NCI-H1048 (cell line): ENCODE measurements around the gene DYNLT2B.
"Not testable (repeated sequence)": the region's sequence is repeated elsewhere in the genome, so short reads cannot be mapped to it uniquely, and the experiment has no call there.

ENCODE experiments used
- DNase-seq: peaks from one replicate; lab custom pipeline; 2025; lab: John Stamatoyannopoulos, UW

The DYNLT2B gene

DNA sequence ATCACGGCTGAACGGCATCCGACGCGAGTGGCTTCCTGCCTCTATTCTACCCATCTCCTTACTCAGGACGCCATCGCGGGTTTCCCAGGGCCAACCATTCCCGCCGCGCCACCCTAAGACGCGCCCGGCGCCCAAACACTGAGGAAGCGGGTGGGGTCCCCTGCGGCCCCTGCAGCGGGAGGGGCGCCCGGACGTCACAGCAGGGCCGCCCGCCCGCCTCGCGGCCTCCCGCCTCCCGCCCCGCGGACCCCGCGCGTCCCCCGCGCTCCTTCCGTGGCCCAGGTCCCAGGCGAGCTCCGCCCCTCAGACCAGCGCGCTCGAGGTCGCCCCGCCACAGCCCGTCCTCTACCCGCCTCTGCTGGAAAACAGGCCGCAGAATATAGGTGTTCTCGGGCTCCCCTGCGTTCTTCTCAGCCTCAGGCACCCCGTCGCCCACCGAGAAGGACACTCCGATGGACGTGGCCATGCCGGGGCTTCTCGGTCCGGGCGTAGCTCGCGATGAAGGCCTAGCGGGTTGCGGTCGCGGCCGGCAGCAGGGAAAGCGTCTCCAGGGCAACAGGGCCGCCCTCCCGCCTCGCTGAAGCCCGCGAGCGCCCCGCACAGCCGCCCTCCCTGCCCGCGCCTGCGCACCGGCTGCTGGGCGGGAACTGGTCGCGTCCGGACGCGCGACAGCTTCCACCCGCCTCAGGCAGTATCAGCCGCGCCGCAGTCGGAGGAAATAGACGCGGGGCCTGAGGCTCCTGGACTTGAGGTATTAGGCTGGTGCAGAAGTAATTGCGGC, at the start of gene DYNLT2B:
DYNLT2B (minus strand) TSS at position 554 of the 781 bp plus-strand sequence; CDS start at position 466, 88 bp downstream.
- DNase-seq, result peak; percentile 88

DNA sequence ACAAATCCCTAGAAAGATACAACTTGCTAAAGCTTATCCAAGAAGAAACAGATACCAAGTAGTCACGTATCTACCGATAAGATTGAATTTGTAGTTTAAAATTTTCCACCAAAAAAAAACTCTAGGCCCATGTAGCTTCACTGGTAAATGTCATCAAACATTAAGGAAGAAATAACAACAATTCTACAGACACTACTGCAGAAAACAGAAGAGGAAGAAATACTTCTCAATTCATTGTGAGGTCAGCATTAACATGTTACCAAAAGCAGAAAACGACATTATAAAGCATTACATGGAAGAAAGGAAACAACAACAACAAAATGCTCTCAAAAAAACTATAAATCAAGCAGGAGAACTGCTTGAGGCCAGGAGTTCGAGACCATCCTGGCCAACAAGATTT, 47.7 kb upstream of the DYNLT2B start:
- no peak for DNase-seq

DNA sequence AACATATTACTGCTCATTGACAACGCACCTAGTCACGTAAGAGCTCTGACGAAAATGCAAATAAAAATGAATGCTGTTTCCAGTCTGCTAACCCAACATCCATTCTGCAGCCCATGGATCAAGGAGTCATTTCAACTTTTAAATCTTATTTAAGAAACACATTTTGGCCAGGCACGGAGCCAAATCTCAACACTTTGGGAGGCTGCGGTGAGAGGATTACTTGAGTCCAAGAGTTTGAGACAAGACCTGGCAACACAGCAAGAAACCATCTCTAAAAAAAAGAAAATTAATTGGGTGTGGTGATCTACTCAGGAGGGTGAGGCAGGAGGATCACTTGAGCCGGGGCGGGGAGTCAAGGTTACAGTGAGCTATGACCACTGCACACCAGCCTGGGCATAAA, 42.5 kb upstream of the DYNLT2B start:
- DNase-seq, result no peak

DNA sequence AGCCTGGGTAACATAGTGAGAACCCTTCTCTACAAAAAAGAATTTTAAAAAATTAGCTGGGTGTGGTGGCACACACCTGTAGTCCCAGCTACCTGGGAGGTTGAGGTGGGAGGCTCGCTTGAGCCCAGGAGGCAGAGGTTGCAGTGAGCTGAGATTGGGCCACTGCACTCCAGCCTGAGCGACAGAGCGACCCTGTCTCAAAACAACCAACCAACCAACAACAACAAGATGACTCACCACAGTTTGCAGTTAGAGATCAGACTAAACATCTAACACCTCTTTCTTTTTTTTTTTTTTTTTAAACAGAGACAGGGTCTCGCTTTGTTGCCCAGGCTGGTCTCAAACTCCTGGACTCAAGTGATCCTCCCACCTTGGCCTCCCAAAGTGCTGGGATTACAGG, 40.5 kb upstream of the DYNLT2B start:
- not testable (repeated sequence) for DNase-seq

DNA sequence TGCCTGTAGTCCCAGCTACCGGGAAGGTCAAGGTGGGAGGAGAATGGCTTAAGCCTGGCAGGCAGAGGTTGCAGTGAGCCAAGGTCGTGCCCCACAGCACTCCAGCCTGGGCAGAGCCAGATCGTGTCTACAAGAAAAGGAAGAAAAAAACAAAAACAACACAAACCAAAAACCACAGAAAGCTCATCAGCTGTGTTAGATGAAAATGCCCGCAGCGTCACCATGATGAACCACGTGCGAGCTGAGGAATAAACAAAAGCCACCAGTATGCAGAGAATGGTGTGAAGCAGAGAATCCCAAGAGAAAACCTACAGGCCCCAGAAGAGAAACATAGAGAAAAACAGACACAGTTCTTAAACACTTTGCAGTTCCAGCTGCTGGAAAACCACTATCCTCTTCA, 39.9 kb upstream of the DYNLT2B start:
- no peak for DNase-seq

DNA sequence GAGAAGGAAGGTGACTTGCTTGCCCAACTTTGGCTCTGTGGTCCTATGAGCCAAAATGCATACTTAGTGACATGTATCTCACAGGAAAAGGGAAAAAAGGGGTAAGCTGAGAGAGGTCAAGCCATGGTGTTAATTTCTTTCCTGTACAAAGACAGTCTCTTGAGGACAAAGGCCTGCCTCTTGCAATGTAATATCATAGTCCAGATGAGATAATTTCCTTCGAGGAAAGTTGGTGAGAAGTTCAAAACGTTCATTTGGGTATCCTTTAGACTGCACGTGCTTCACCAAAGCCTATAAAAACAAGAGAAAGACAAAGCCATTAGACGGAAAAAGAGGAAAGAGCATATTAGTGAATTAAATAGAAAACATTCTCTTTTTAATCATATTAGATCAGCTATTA, 38.5 kb upstream of the DYNLT2B start:
- DNase-seq, result no peak

DNA sequence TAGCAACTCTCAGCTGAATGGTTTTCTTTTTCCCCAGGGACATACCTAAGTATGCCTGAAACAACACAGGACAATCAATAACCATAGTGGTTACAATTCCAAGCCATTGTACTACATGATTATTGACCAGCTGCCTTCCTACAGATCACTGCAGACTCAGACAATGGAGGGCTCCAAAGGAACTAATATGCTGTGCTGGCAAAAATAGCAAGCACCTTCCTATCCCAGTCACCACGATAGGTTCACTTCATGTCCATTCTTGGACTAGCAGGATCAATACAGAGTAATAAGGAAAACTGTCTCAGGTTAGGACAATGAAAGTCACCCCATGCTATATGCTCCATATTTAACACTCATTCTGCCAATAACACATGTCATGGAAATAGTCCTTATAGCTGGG, 37.6 kb upstream of the DYNLT2B start:
- no peak for DNase-seq

DNA sequence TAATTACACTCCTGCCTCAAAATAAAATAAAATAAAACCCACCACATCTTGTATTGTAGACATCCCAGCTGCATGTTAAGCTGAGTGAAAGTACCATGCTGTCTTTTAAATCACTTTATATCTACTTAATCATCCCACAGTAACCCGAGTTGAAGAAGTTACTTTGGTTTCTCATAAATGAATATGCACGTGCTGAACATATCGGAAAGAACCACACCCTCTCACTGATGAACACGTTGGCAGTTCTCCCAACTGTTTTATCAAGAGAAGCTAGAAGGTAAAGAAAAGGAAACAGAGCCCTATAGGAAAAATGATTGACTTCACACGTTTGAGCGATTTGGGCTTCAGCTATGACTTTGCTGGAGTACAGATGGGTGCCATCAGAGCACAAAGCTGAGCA, 36.1 kb upstream of the DYNLT2B start:
- DNase-seq, result no peak

DNA sequence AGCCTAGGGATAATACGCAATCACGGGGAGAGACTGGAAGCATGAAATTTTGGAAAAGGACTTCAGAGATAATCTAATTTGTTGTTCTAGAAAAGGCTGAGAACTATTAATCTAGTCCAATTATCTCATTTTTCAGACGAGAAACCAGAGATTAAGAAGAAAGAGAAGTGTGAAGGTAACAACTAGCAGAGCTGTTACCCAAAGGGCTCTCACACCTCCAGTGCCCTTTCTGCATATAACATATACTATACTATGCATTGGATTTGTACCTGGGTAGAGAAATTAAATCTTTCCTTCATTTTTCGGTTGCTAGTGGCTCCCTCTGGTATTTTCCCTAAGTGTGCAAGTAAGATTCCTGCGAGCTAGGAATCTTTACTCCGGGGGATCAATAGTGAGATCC, 33.5 kb upstream of the DYNLT2B start:
- no peak for DNase-seq

DNA sequence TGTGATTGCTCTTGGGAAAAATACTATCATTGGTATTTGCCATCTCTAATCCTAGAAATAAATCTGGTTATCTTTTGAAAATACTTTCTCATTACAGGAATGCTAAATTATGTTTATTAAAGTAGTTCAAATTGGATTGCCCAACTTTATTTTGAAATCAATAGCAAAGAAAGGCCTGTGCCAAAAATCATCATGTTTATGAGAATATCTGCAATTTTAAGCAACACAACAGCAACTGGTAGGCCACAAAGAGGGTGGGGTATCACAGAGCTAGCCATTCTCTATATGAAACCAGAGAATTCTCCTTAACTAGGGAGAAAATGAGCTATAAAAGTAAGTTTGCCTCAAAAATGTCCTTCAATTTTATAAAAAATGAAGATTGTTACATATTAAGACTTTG, 32.0 kb upstream of the DYNLT2B start:
- DNase-seq, result no peak

DNA sequence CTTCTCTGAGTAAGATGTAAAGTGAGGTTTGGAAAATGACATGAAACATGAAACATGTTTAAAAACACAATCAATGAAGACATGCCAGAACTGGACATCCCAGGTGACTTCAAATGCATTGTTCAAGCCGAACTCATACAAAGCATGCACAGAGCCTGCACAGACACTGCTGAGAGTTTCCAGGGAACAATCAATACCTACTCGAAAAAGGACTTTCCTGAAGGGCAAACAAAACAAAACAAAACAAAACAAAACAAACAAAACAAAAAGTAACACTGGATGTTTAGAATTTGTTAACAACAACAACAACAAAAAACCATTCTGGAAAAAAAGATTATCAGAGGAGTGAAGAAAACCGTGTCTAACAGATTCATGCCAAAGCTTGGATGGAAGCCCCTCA, 30.7 kb upstream of the DYNLT2B start:
- no peak for DNase-seq

DNA sequence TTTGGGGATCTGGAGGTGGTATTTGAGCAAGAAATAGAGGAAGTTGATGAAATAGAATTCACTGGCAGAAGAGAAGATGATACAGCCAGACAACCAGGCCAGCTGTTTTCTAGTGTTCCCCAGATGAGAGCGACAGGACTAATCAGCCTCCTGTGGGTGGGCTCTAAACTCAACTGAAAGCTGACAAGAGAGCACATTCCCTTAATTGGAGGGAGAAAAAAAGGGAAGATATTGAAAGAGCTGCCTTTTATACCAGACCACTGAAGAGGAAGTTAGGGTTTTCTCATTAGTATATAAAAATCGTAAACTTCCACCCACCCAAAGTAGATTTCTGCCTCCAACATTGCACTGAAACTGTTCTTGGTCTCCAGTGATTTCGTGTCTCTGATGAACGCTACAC, 26.6 kb upstream of the DYNLT2B start:
- no peak for DNase-seq

DNA sequence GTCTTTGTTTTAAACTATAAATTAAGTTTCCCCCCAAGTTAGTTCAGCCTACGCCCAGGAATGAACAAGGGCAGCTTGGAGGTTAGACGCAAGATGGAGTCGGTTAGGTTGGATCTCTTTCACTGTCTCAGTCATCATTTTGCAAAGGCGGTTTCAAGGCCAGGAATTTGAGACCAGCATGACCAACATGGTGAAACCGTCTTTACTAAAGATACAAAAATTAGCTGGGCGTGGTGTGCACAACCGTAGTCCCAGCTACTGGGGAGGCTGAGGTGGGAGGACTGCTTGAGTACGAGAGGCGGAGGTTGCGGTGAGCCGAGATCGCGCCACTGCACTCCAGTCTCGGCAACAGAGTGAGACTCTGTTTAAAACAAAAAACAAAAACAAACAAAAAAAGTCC, 25.9 kb upstream of the DYNLT2B start:
- DNase-seq, result not testable (repeated sequence)

DNA sequence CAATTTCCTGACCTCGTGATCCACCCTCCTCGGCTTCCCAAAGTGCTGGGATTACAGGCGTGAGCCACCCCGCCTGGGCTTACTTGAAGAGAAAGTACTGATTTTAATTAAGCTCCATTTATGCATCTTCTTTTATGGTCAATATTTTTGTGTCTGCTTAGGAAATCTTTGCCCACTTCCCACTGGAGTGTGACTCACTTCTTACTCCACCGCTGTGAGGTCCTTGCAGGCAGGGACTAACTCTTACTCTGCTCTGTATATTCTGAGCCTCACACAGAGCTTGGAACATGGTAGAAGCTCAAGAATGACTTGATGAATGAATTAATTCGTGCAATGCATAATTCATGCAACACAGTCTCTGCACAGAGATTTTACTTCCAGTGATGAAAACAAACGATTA, 23.1 kb upstream of the DYNLT2B start:
- no peak for DNase-seq

DNA sequence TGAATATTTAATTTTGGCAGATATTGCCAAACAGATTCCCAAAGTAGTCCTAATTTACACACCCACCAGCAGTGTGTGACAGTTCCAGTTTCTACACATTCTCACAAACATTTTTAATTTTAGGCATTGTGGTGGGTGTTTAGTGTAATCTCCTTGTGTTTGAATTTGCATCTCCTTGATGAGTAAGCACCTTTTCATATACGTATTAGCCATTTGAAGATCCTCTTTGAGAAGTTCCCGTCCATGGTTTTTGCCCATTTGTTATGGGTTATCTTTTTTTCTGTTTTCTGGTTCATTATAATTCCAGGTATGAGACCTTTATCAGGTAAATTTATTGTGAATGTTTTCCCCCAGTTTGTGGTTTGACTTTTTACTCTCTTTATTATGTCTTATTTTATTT, 22.4 kb upstream of the DYNLT2B start:
- no peak for DNase-seq

DNA sequence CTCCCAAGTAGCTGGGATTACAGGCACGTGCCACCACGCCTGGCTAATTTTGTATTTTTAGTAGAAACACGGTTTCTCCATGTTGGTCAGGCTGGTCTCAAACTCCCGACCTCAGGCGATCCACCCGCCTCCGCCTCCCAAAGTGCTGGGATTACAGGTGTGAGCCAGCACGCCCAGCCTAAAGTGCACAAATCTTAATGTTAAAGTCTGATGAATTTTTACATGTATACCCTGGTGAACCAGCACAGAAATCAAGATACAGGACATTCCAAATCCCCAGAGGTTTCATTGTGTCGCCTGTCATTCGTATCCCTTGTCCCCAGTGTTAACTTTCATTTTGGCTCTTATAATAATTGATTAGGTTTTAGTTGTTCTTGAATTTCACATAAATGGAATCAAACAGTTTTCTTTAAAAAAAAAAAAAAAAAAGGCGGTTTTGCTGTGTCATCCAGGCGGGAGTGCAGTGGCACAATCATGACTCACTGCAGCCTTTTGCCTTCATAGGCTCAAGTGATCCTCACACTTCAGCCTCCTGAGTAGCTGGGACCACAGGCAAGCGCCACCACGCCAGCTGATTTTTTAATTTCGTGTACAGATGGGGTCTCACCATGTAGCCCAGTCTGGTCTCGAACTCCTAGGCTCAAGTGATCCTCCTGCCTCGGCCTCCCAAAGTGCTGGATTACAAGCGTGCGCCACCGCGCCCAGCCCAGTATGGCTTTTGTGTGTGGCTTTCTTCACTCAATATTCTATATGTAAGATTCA, 21.6 kb upstream of the DYNLT2B start:
- DNase-seq, result no peak

DNA sequence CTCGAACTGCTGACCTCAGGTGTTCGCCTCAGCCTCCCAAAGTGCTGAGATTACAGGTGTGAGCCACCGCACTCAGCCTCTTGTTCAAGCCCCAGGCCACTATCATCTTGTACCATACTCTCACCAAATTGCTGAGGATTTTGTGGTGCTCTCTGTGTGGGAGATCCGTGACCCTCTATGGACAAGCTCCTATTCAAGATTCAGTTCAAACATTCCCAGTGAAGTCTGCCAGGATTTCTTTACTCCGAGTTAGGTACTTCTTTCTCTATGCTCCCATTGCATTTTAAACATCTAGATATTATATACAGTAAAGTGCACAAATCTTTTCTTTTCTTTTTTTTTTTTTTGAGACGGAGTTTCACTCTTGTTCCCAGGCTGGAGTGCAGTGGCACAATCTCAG, 21.0 kb upstream of the DYNLT2B start:
- no peak for DNase-seq

DNA sequence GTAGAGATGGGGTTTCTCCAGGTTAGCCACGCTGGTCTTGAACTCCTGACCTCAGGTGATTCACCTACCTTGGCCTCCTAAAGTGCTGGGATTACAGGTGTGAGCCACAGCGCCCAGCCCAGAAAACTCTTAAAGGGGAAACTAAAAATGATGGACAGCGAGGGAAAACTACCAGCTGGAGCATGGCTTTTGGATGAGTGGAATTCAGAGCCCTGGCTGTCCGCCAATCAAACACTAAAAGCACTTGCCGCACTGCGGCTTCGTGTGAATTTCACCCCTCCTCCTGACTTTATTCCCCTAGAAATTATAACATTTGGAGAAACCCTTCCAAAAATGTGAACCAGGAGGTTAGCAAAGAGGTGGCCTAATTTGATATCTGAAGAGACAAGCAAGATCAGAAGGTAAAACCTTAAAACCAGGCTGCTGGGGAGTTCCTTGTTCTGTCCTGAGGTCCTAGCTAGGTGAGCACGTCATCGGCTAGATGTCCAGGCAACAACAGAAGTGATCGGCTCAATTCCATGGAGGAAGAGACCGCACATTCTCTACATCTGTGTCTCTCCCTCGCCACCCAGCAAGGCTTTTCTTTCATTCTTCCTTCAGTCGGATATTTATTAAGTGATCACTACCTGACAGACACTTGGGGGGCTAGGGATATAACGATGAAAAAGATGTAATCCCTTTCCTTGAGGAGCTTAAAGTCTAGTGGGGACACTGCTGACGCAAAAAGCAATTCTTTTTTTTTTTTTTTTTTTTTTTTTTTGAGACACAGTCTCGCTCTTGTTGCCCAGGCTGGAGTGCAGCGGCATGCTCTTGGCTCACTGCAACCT, 18.5 kb upstream of the DYNLT2B start:
- DNase-seq, result no peak

DNA sequence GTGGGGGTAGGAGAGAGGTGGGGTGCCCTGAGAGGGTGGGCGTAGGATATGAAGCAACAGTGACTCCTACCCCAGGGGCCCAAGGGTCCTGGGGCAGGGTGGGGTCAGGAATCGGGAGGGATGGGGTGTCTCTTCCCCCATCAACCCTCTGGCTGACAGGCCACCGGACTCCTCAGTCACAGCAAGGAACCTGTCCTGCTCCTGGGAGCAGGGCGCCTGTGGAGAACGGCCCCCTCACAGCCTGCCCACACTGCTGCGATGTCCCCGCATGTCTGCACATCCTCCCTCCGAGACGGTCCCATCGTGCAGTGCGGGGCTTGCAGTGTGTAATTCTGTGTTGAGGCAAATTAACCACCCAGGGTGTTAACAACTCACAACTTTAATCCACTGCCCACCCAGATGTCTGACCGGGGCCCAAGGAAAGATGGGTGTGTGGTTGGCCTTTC, 17.5 kb upstream of the DYNLT2B start:
- DNase-seq, result no peak

DNA sequence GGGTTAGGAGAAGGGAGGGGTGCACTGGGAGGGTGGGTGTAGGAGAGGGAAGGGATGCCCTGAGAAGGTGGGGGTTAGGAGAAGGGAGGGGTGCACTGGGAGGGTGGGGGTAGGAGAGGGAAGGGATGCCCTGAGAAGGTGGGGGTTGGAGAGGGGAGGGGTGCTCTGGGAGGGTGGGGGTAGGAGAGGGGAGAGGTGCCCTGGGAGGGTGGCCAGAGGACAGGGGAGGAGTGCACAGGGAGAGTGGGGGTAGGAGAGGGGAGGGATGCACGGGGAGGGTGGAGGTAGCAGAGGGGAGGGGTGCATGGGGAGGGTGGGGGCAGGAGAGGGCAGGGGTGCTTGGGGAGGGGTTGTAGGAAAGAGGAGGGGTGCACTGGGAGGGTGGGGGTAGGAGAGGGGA, 16.9 kb upstream of the DYNLT2B start:
- DNase-seq, result no peak

DNA sequence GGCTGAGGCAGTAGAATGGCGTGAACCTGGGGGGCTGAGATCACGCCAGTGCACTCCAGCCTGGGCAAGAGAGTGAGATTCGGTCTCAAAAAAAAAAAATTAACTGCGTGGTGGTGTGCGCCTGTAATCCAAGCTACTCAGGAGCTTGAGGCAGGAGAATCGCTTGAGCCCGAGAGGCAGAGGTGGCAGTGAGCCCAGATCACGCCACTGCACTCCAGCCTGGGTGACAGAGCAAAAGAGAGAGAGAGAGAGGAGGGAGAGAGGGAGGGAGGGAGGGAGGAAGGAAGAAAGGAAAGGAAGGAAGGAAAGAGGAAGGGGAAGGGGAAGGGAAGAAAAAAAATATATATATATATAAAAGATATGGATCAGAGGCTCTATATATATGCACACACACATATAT, 14.1 kb upstream of the DYNLT2B start:
- DNase-seq, result no peak

DNA sequence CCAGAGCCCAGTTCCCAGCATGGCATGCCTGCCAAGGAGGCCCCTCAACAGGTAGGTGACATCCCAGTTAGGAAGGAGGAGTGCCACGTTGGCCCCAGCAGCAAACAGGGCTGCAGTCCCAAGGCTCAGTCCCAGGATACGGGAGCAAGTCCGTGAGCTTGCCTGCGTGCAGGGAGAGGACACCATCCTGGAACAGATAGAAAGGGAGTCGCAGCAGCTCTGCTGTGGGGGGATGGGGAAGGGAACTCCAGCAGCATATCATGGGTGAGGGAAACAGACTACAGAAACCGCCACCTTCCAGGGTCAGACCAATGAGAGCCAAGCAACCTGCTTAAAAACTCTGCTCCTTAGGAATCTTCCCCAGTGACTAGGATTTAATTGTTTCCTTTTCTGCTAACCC, 9.4 kb upstream of the DYNLT2B start:
- DNase-seq, result no peak

DNA sequence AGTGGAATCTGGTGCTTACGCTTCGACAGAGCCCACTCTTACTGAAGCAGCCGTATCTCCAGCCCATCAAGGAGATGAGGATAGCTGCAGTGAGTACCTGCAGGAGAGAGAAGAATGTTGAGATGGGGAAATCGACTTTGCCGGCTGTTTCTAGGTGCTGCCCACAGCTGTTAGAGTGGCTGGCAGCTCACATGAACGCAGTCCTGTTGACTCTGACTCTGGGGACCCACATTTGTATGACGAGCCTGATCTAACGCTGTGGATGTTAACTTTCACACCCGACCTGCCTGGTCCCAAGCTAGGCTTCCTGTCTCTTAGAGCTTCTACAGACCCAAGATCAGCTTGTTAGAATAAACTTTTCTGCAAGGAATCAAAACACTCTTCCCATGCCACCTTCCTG, 8.9 kb upstream of the DYNLT2B start:
- no peak for DNase-seq
